H1 (cell line): ENCODE measurements around the gene TUBAL3. TPM values are rescaled to one million over a fixed set of nuclear protein-coding genes. Genes with fewer than 3 reads are reported as not detected.

Experiments used
- CTCF ChIA-PET: fragments of 300-600 bp; sonication (Branson Sonifier 250); formaldehyde crosslinking; loops from one replicate; lab custom pipeline; 2021; ENCODE audit not compliant: partially characterized antibody; lab: Charles Lee
- POLR2A ChIA-PET: fragments of 300-600 bp; sonication (Branson Sonifier 250); formaldehyde crosslinking; loops from one replicate; lab custom pipeline; 2021; ENCODE audit warnings: inconsistent platforms; ENCODE audit not compliant: partially characterized antibody; lab: Charles Lee
- DNase-seq, 2 experiments: peaks; one replicate each; pipeline versions ENCODE4 v3.0.0 to v3.0.0-alpha.2; 2010 to 2022; ENCODE audit warnings: low spot score in 2 of 2, low read depth in 1 of 2, mixed read lengths in 1 of 2
- FAIRE-seq: peaks from 2 replicates; lab custom pipeline; 2011; peaks lifted over from hg19 to GRCh38; lab: Jason Lieb, UNC
- H2AFZ ChIP-seq: 2 replicates; pipeline ENCODE4 v1.8.1; 2012; ENCODE audit warnings: low read length, inconsistent platforms
- H2AK5ac ChIP-seq: 2 replicates; pipeline ENCODE4 v1.6.1; 2013; ENCODE audit warnings: low read depth, low read length
- H2BK120ac ChIP-seq: replicated peaks from 2 replicates; pipeline ENCODE3; 2013; ENCODE audit warnings: low read depth, low read length, inconsistent platforms
- H2BK12ac ChIP-seq: 2 replicates; pipeline ENCODE4 v1.6.1; 2013; ENCODE audit warnings: low read depth, low read length
- H2BK15ac ChIP-seq: 2 replicates; pipeline ENCODE4 v1.6.1; 2013; ENCODE audit warnings: low read length
- H2BK20ac ChIP-seq: 2 replicates; pipeline ENCODE4 v1.6.1; 2013; ENCODE audit warnings: low read length
- H2BK5ac ChIP-seq: 2 replicates; pipeline ENCODE4 v1.6.1; 2013; ENCODE audit warnings: low read depth, low read length
- H3K14ac ChIP-seq: 2 replicates; pipeline ENCODE4 v1.6.1; 2013; ENCODE audit warnings: inconsistent platforms; ENCODE audit not compliant: insufficient read length
- H3K18ac ChIP-seq: 2 replicates; pipeline ENCODE4 v1.6.1; 2013; ENCODE audit warnings: low read length; ENCODE audit errors: extremely low read depth
- H3K23ac ChIP-seq: 2 replicates; pipeline ENCODE4 v1.6.1; 2013; ENCODE audit warnings: inconsistent platforms; ENCODE audit not compliant: insufficient read length
- H3K23me2 ChIP-seq: 2 replicates; pipeline ENCODE4 v1.6.1; 2013; ENCODE audit warnings: low read depth, low read length
- H3K27ac ChIP-seq: 2 replicates; pipeline ENCODE4 v1.6.1; 2011; ENCODE audit warnings: low read depth, low read length, inconsistent platforms
- H3K27me3 ChIP-seq, 4 experiments: replicated peaks in 1 of 4; 1 replicate in 1 of 4; 2 replicates in 3 of 4; pipeline versions ENCODE4 v1.6.1 to v1.8.1; 2011 to 2013; ENCODE audit warnings: low read length in 3 of 4, mild to moderate bottlenecking in 3 of 4, inconsistent platforms in 2 of 4, mixed read lengths in 2 of 4, moderate library complexity in 1 of 4; ENCODE audit not compliant: control insufficient read depth in 3 of 4, insufficient read depth in 3 of 4; ENCODE audit errors: extremely low read depth in 1 of 4
- H3K36me3 ChIP-seq, 4 experiments: 2 replicates each; pipeline versions ENCODE4 v1.6.1 to v1.8.1; 2011 to 2013; ENCODE audit warnings: mild to moderate bottlenecking in 4 of 4, low read length in 3 of 4, moderate library complexity in 2 of 4, control low read depth in 1 of 4, inconsistent platforms in 1 of 4; ENCODE audit not compliant: insufficient read depth in 4 of 4, control insufficient read depth in 2 of 4
- H3K4ac ChIP-seq: replicated peaks from 2 replicates; pipeline ENCODE3; 2013; ENCODE audit warnings: low read length, low read depth, mixed read lengths, inconsistent platforms; ENCODE audit not compliant: insufficient read length
- H3K4me1 ChIP-seq, 4 experiments: replicated peaks in 1 of 4; 1 replicate in 1 of 4; 2 replicates in 3 of 4; pipeline versions ENCODE4 v1.6.1 to v1.8.1; 2011 to 2013; ENCODE audit warnings: low read length in 3 of 4, inconsistent platforms in 2 of 4, mixed read lengths in 1 of 4; ENCODE audit not compliant: insufficient read depth in 4 of 4, control insufficient read depth in 3 of 4
- H3K4me2 ChIP-seq, 2 experiments: 2 replicates each; pipeline versions ENCODE4 v1.6.1 to v1.8.1; 2011 to 2013; ENCODE audit warnings: low read depth in 2 of 2, low read length in 2 of 2, control low read depth in 1 of 2, inconsistent platforms in 1 of 2, mild to moderate bottlenecking in 1 of 2; ENCODE audit not compliant: insufficient read depth in 1 of 2
- H3K4me3 ChIP-seq, 4 experiments: fragments of 200-600, 300-600 bp in 1 of 4; sonication (generic), shearing (Covaris generic), sonication (Bioruptor Twin) in 1 of 4; 2 replicates each; pipeline versions ENCODE4 v1.5.1 to v1.8.1; 2011 to 2016; ENCODE audit warnings: low read length in 4 of 4, low read depth in 3 of 4, control low read depth in 2 of 4, inconsistent platforms in 2 of 4, mild to moderate bottlenecking in 2 of 4, mixed read lengths in 1 of 4, moderate library complexity in 1 of 4; ENCODE audit not compliant: insufficient read depth in 2 of 4; ENCODE audit errors: extremely low read depth in 1 of 4
- H3K56ac ChIP-seq: replicated peaks from 2 replicates; pipeline ENCODE3; 2013; ENCODE audit warnings: low read depth, mild to moderate bottlenecking, mixed read lengths, low read length, inconsistent platforms; ENCODE audit not compliant: insufficient read length
- H3K79me1 ChIP-seq: 2 replicates; pipeline ENCODE4 v1.6.1; 2013; ENCODE audit warnings: low read depth, low read length, control low read depth
- H3K79me2 ChIP-seq, 2 experiments: 2 replicates each; pipeline versions ENCODE4 v1.6.1 to v1.8.1; 2012 to 2013; ENCODE audit warnings: low read length in 2 of 2, mild to moderate bottlenecking in 2 of 2, inconsistent platforms in 1 of 2; ENCODE audit not compliant: insufficient read depth in 2 of 2, control insufficient read depth in 1 of 2
- H3K9ac ChIP-seq, 4 experiments: replicated peaks in 1 of 4; 1 replicate in 1 of 4; 2 replicates in 3 of 4; pipeline versions ENCODE4 v1.6.1 to v1.8.1; 2011 to 2013; ENCODE audit warnings: low read depth in 3 of 4, low read length in 3 of 4, control low read depth in 2 of 4, mild to moderate bottlenecking in 2 of 4, moderate library complexity in 2 of 4, inconsistent platforms in 1 of 4; ENCODE audit errors: extremely low read depth in 1 of 4
- H3K9me3 ChIP-seq, 2 experiments: 2 replicates each; pipeline versions ENCODE4 v1.6.1 to v1.8.1; 2012 to 2013; ENCODE audit warnings: mild to moderate bottlenecking in 2 of 2, moderate library complexity in 2 of 2, control low read depth in 1 of 2, inconsistent platforms in 1 of 2, low read depth in 1 of 2, low read length in 1 of 2, mixed read lengths in 1 of 2; ENCODE audit not compliant: insufficient read depth in 2 of 2
- H4K20me1 ChIP-seq, 2 experiments: replicated peaks in 1 of 2; 2 replicates each; pipeline versions ENCODE3 to v1.8.1; 2011 to 2013; ENCODE audit warnings: inconsistent platforms in 2 of 2, low read length in 2 of 2, mild to moderate bottlenecking in 1 of 2; ENCODE audit not compliant: insufficient read depth in 2 of 2, control insufficient read depth in 1 of 2
- H4K5ac ChIP-seq: 2 replicates; pipeline ENCODE4 v1.6.1; 2013; ENCODE audit warnings: low read length, low read depth, mixed read lengths, inconsistent platforms; ENCODE audit not compliant: insufficient read length
- H4K8ac ChIP-seq: 2 replicates; pipeline ENCODE4 v1.8.0; 2013; ENCODE audit warnings: mild to moderate bottlenecking, moderate library complexity, low read length, inconsistent platforms; ENCODE audit not compliant: insufficient read depth; ENCODE audit errors: extremely low read depth
- H4K91ac ChIP-seq: replicated peaks from 2 replicates; pipeline ENCODE3; 2013; ENCODE audit warnings: low read length, mixed read lengths, inconsistent platforms; ENCODE audit not compliant: insufficient read length
- CBX8 ChIP-seq: fragments of 300-800, 300-1000 bp; sonication (generic); IDR thresholded peaks from 2 replicates; pipeline ENCODE4 v1.7.1; 2016; ENCODE audit warnings: low read depth, low read length, borderline replicate concordance
- JUND ChIP-seq: IDR thresholded peaks from 2 replicates; pipeline ENCODE4 v1.6.1; 2011; ENCODE audit warnings: mild to moderate bottlenecking, improper control_type of control experiment, low read length
- SP1 ChIP-seq: IDR thresholded peaks from 2 replicates; pipeline ENCODE4 v1.6.1; 2011; ENCODE audit warnings: low read depth, low read length
- SP2 ChIP-seq: IDR thresholded peaks from 2 replicates; pipeline ENCODE4 v1.6.1; 2012; ENCODE audit warnings: mild to moderate bottlenecking, low read length, inconsistent platforms
- WGBS, 2 experiments: shearing (Covaris generic) in 1 of 2; methylation state at CpG; one replicate each; pipeline versions ENCODE4 v1.1.6 to v1.1.7; 2013 to 2015; ENCODE audit warnings: low lambda C conversion rate in 2 of 2, mixed read lengths in 2 of 2, inconsistent platforms in 1 of 2, low coverage in 1 of 2, missing lambda C conversion rate in 1 of 2; ENCODE audit not compliant: insufficient replicate concordance in 2 of 2, insufficient coverage in 1 of 2, insufficient read length in 1 of 2; ENCODE audit errors: extremely low coverage in 1 of 2, missing lambda C conversion rate in 1 of 2; 5-methylcytosine and 5-hydroxymethylcytosine counted together
- polyA plus RNA-seq, 7 experiments: library from polyadenylated mRNA; depleted of rRNA in 3 of 7; stranded (reverse) in 5 of 7; unstranded in 2 of 7; fragments of >200 nt in 5 of 7; fragments of 200-250 nt in 2 of 7; gene quantifications; 1 replicate in 5 of 7; 2 replicates in 1 of 7; 4 replicates in 1 of 7; pipeline versions ENCODE4 v1.2.1 to v1.2.3, GENCODE V29; 2011 to 2013; ENCODE audit warnings: missing spikeins in 2 of 7, mixed read lengths in 2 of 7
- total RNA-seq: library from RNA; stranded (reverse); fragmentation: NEBNext Ultra II Directional; extraction: Animal tissue kit (Norgen Biotek cat#: 25700); gene quantifications from 2 replicates; pipeline ENCODE4 v1.2.1, GENCODE V29; 2021
- TF ChIP-seq, protein P1 (sequence below): IDR thresholded peaks from 2 replicates; pipeline ENCODE4 v1.6.1; 2011; ENCODE audit warnings: low read depth, mild to moderate bottlenecking, low read length; ENCODE audit not compliant: insufficient read depth

Gene TUBAL3
- total and polyA plus RNA-seq, 2 of the 8 experiments (the other 6 are each of a cell fraction or from before 2014, with no cell fraction given) = 0.17 TPM; not detected in 1

DNA sequence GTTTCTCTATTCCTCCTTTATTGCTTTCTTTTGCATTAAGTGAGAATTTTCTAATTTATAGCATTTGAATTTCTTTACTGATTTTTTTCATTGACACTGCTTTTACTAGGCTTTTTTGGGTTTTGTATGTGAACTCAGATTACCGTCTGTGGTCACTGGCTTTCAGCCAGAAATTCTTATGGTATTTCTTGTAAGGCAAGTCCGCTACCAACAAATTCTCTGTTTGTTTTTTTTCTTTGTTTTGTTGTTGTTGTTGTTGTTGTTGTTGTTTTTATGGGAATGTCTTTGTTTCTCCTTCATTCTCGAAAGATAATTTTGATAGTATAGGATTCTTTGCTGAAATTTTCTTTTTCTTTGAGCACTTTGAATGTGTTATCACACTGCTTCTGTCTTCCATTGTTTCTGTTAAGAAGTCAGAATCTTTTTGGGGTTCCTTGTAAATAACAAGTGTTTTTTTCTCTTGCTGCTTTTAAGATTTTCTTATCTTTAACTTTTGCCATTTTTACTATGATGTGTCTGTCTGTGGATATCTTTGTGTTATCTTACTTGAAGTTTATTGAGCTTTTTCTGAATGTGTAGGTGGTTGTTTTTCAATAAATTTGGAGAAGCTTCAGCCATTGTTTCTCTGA, 15.0 kb upstream of the TUBAL3 start:
- H2BK15ac ChIP-seq = no peak overlapping the region
- no peak overlapping the region for H4K91ac ChIP-seq
- peaks cover 5 to 8% of the 10 kb centered on the region in 2 experiments for H4K20me1 ChIP-seq
- H2BK12ac ChIP-seq = no peak overlapping the region
- H3K79me2 ChIP-seq = peaks cover 13 to 100% of the 10 kb centered on the region in 2 experiments
- H3K4me1 ChIP-seq = peaks cover 4 to 9% (median 6%) of the 10 kb centered on the region in 4 experiments
- DNase-seq (no peak), FAIRE-seq (no peak)
- no peak overlapping the region for H2BK5ac ChIP-seq
- H3K4me3 ChIP-seq = no peak overlapping the region
- H3K27me3 ChIP-seq = no peaks in the 10 kb centered on the region
- no peaks in the 10 kb centered on the region for H3K9me3 ChIP-seq
- POLR2A ChIA-PET = no interaction called here
- H3K18ac ChIP-seq = no peak overlapping the region
- peaks cover 2% of the 10 kb centered on the region; the same call in 1 of the 2 replicates for H3K23me2 ChIP-seq
- no peak overlapping the region for H3K9ac ChIP-seq
- H3K79me1 ChIP-seq = peaks cover 5% of the 10 kb centered on the region; the same call in 1 of the 2 replicates
- TF ChIP-seq SP1 (no peak), CBX8 (no peak), SP2 (no peak), JUND (no peak)
- TF ChIP-seq, protein P1, sequence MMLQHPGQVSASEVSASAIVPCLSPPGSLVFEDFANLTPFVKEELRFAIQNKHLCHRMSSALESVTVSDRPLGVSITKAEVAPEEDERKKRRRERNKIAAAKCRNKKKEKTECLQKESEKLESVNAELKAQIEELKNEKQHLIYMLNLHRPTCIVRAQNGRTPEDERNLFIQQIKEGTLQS = no peak
- TF ChIP-seq, all 59 proteins: peak for 0
- H3K4me2 ChIP-seq = no peak overlapping the region
- H4K5ac ChIP-seq = no peak overlapping the region
- 96% methylated on average over 3 of the region's 3 CpGs; no CpG with 5 or more reads in 1 of the 2 experiments for WGBS, 2 experiments
- no peak overlapping the region for H3K23ac ChIP-seq
- H3K36me3 ChIP-seq = no peaks in the 10 kb centered on the region
- no peak overlapping the region for H3K14ac ChIP-seq
- no peak overlapping the region for H2AFZ ChIP-seq
- CTCF ChIA-PET = interaction anchor here (1.3 to 2.5 kb wide), 2 partner anchors 15 to 22 kb away, joined by 3 to 21 read pairs; no protein-coding TSS in a partner anchor
- no peak overlapping the region for H3K27ac ChIP-seq
- no peak overlapping the region for H2BK20ac ChIP-seq
- no peak overlapping the region for H2AK5ac ChIP-seq
- H4K8ac ChIP-seq = no peak overlapping the region
- H3K56ac ChIP-seq = no peak overlapping the region
- no peak overlapping the region for H2BK120ac ChIP-seq
- no peak overlapping the region for H3K4ac ChIP-seq
